Neural progenitor cell (in vitro differentiated cells): Measurements from ENCODE around the gene PRM2. TPM values are rescaled to one million over a fixed set of nuclear protein-coding genes. Genes with fewer than 3 reads are reported as not detected.

Source experiments
- DNase-seq: peaks from one replicate; pipeline ENCODE4 v3.0.0-alpha.2; 2016; ENCODE audit warnings: low spot score
- H2AFZ ChIP-seq: fragments of 200-600 bp; sonication (generic); replicated peaks from 2 replicates; pipeline ENCODE4 v1.6.1; 2016; ENCODE audit warnings: antibody characterized with exemption
- H3F3A ChIP-seq: fragments of 200-600 bp; sonication (generic); 2 replicates; pipeline ENCODE4 v1.6.1; 2016; ENCODE audit warnings: antibody characterized with exemption, low read depth
- H3K27ac ChIP-seq: fragments of 200-600 bp; sonication (generic); 2 replicates; pipeline ENCODE4 v1.5.1; 2016; ENCODE audit warnings: mild to moderate bottlenecking
- H3K27me3 ChIP-seq: fragments of 200-600 bp; sonication (generic); 2 replicates; pipeline ENCODE4 v1.6.1; 2016; ENCODE audit warnings: mild to moderate bottlenecking, moderate library complexity
- H3K36me3 ChIP-seq: fragments of 200-600 bp; sonication (generic); 2 replicates; pipeline ENCODE4 v1.5.1; 2016
- H3K4me1 ChIP-seq: fragments of 200-600 bp; sonication (generic); 2 replicates; pipeline ENCODE4 v1.6.1; 2016; ENCODE audit warnings: mixed run types
- H3K4me2 ChIP-seq: fragments of 200-600 bp; sonication (generic); 2 replicates; pipeline ENCODE4 v1.6.1; 2016
- H3K4me3 ChIP-seq: fragments of 200-600 bp; sonication (generic); 2 replicates; pipeline ENCODE4 v1.5.1; 2016
- H3K79me2 ChIP-seq: fragments of 200-600 bp; sonication (generic); 2 replicates; pipeline ENCODE4 v1.6.1; 2016; ENCODE audit warnings: low read depth
- H3K9ac ChIP-seq: fragments of 200-600 bp; sonication (generic); 2 replicates; pipeline ENCODE4 v1.6.1; 2016
- H3K9me3 ChIP-seq: fragments of 200-600 bp; sonication (generic); 2 replicates; pipeline ENCODE4 v1.5.1; 2016; ENCODE audit warnings: low read depth
- H4K20me1 ChIP-seq: fragments of 200-600 bp; sonication (generic); 2 replicates; pipeline ENCODE4 v1.6.1; 2016; ENCODE audit warnings: low read depth
- H3K27ac Mint-ChIP-seq: 3 replicates; pipeline ENCODE4 v1.8.0; 2021; ENCODE audit warnings: mixed read lengths
- H3K27me3 Mint-ChIP-seq: 2 replicates; pipeline ENCODE4 v1.8.0; 2022; ENCODE audit warnings: low read depth, mild to moderate bottlenecking, inconsistent platforms, moderate library complexity, mixed read lengths; ENCODE audit not compliant: insufficient read depth
- H3K36me3 Mint-ChIP-seq: 3 replicates; pipeline ENCODE4 v1.8.0; 2021; ENCODE audit warnings: mixed read lengths
- H3K4me1 Mint-ChIP-seq: 3 replicates; pipeline ENCODE4 v1.8.0; 2021; ENCODE audit warnings: mixed read lengths
- H3K4me3 Mint-ChIP-seq: 3 replicates; pipeline ENCODE4 v1.8.0; 2021; ENCODE audit warnings: mild to moderate bottlenecking, moderate library complexity, mixed read lengths
- H3K9me3 Mint-ChIP-seq: 3 replicates; pipeline ENCODE4 v1.8.0; 2020; ENCODE audit warnings: mixed read lengths
- CTCF ChIP-seq: fragments of 200-600 bp; sonication (generic); IDR thresholded peaks from 2 replicates; pipeline ENCODE4 v1.5.1; 2017; ENCODE audit warnings: antibody characterized with exemption, mild to moderate bottlenecking
- EZH2 ChIP-seq: fragments of 200-600 bp; sonication (generic); IDR thresholded peaks from 2 replicates; pipeline ENCODE4 v1.6.1; 2017; ENCODE audit warnings: antibody characterized with exemption, mild to moderate bottlenecking, moderate library complexity
- EZH2phosphoT487 ChIP-seq: fragments of 200-600 bp; sonication (generic); IDR thresholded peaks from 2 replicates; pipeline ENCODE4 v1.6.1; 2017; ENCODE audit warnings: antibody characterized with exemption
- microRNA-seq: library from miRNA; unstranded; fragments of <30 nt; microRNA quantifications from one replicate; pipeline ENCODE4, GENCODE V29; 2016
- small RNA-seq: library from RNA; depleted of rRNA; stranded (forward); fragments of <200 nt; gene quantifications from one replicate; pipeline ENCODE3, GENCODE V24; 2015
- total RNA-seq: library from RNA; depleted of rRNA; stranded (reverse); fragments of >200 nt; gene quantifications from 2 replicates; pipeline ENCODE4 v1.2.3, GENCODE V29; 2015; ENCODE audit warnings: low replicate concordance

Gene PRM2
- total RNA-seq, 1 donor from 2014 or later: not detected

GRCh38 chr16:11229906-11230305, 46.4 kb downstream of the PRM2 start:
- DNase-seq: no peak
- peaks cover 6% of the 10 kb centered on the region for H3K27me3 Mint-ChIP-seq
- H3K4me1 Mint-ChIP-seq: peaks cover 2% of the 10 kb centered on the region
- no peaks in the 10 kb centered on the region for H3K36me3 Mint-ChIP-seq
- H3K4me3 ChIP-seq: no peak overlapping the region
- no peak overlapping the region for H3K27ac ChIP-seq
- H3K4me2 ChIP-seq: no peak overlapping the region
- H3K9me3 Mint-ChIP-seq: no peaks in the 10 kb centered on the region
- TF ChIP-seq CTCF (no peak), EZH2phosphoT487 (no peak), EZH2 (no peak)
- no peak overlapping the region for H2AFZ ChIP-seq
- no peaks in the 10 kb centered on the region for H3K9me3 ChIP-seq
- H3K4me1 ChIP-seq: no peaks in the 10 kb centered on the region
- no peaks in the 10 kb centered on the region for H3F3A ChIP-seq
- H3K79me2 ChIP-seq: no peaks in the 10 kb centered on the region
- H3K27me3 ChIP-seq: no peaks in the 10 kb centered on the region
- no peaks in the 10 kb centered on the region for H4K20me1 ChIP-seq
- H3K9ac ChIP-seq: no peak overlapping the region
- no peaks in the 10 kb centered on the region for H3K36me3 ChIP-seq
- no peak overlapping the region for H3K27ac Mint-ChIP-seq
- no peak overlapping the region for H3K4me3 Mint-ChIP-seq

DNA sequence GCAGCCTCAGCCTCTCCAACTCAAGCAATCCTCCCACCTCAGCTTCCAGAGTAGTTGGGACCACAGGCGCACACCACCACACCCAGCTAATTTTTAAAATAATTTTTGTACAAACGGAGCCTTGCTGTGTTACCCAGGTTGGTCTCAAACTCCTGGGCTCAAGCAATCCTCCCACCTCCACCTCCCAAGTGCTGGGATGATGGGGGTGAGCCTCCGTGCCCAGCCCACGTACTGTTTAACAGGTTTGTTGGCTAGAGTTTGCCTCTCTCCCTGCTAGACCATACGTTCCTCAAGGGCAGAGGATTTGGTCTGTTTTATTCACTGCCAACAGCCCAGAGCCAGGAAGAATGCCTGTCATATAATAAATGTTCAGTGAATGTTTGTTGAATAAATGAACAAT, 46.8 kb downstream of the PRM2 start:
- peaks cover 7% of the 10 kb centered on the region for H3K4me1 Mint-ChIP-seq

DNA sequence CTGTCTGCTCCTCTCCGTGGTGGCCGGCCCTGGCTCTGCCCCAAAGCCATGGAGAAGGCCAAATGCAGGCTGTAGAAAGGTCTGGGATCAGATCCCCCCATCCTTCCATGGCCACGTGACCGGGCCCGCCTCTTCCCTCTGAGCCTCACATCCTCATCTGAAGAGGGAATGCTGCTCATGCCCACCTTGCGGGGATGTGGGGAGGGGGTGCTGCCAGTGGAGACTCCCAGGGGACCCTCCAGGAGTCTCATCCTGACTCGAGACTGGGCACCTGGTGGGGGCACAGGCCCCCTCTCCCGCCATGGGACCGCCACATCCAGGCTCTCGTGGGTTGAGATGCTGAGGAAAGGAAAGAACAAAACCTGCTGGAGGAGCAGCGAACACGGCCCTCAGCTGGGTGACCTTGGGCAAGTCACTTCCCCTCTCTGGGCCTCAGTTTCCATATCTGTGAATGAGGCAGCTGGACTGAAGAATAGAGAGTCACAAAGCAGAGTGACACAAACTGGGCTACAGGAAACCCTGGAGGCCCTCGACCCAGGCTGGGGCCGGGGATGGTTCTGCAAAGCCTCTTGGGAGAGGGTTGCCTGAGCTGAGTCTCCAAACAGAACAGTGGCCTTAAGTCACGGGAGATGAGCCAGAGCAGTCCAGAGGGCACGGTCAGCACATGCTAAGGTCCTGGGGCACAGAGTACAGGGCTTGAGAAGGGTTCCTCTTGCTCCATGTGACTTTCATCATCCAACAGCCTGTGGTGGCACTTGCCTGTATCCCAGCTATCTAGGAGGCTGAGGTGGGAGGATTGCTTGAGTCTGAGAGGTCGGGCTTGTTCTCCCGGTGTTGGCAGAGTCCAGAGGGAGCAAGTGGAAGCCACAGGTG, 50.4 kb downstream of the PRM2 start:
- no peaks in the 10 kb centered on the region for H4K20me1 ChIP-seq
- H3K79me2 ChIP-seq: no peaks in the 10 kb centered on the region
- Mint-ChIP-seq H3K36me3 (no peaks in the 10 kb centered on the region), H3K9me3 (no peaks in the 10 kb centered on the region), H3K4me1 (peaks cover 6% of the 10 kb centered on the region), H3K27ac (no peak overlapping the region), H3K27me3 (peaks cover 8% of the 10 kb centered on the region), H3K4me3 (no peak overlapping the region)
- TF ChIP-seq CTCF (no peak), EZH2 (no peak), EZH2phosphoT487 (no peak)
- no peaks in the 10 kb centered on the region for H3K9me3 ChIP-seq
- H3F3A ChIP-seq: no peaks in the 10 kb centered on the region
- no peaks in the 10 kb centered on the region for H3K27me3 ChIP-seq
- no peak overlapping the region for H3K4me3 ChIP-seq
- H3K4me1 ChIP-seq: peaks cover 3% of the 10 kb centered on the region
- no peak for DNase-seq
- no peak overlapping the region for H3K4me2 ChIP-seq
- no peaks in the 10 kb centered on the region for H3K36me3 ChIP-seq
- no peak overlapping the region for H2AFZ ChIP-seq
- no peak overlapping the region for H3K27ac ChIP-seq
- H3K9ac ChIP-seq: no peak overlapping the region

More for the DNA sequence above, 46.8 kb downstream of the PRM2 start:
- Mint-ChIP-seq H3K27me3 (peaks cover 6% of the 10 kb centered on the region), H3K36me3 (no peaks in the 10 kb centered on the region), H3K9me3 (no peaks in the 10 kb centered on the region), H3K27ac (no peak overlapping the region), H3K4me3 (no peak overlapping the region)
- H4K20me1 ChIP-seq: no peaks in the 10 kb centered on the region
- no peak for TF ChIP-seq EZH2
- no peak for TF ChIP-seq EZH2phosphoT487
- TF ChIP-seq CTCF: no peak
- H2AFZ ChIP-seq: no peak overlapping the region
- no peak for DNase-seq
- H3F3A ChIP-seq: no peaks in the 10 kb centered on the region
- H3K9ac ChIP-seq: no peak overlapping the region
- no peak overlapping the region for H3K4me3 ChIP-seq
- H3K9me3 ChIP-seq: no peaks in the 10 kb centered on the region
- no peaks in the 10 kb centered on the region for H3K79me2 ChIP-seq
- no peak overlapping the region for H3K27ac ChIP-seq
- no peaks in the 10 kb centered on the region for H3K36me3 ChIP-seq
- H3K4me2 ChIP-seq: no peak overlapping the region
- no peaks in the 10 kb centered on the region for H3K27me3 ChIP-seq
- peaks cover under 1% of the 10 kb centered on the region for H3K4me1 ChIP-seq

Small RNA genes within 50 kb of the gene (microRNA-seq; reads per million reads assigned to microRNA genes)
- gene MIR548H2: not detected

Small RNA genes within 50 kb of the gene (small RNA-seq; reads per million reads assigned to genes)
- gene MIR548H2 (not detected), gene RF00019 (not detected), gene RF00554 (not detected)

Other genes with a start within 250 kb of the PRM2 start
- 1.6 and 7.3 TPM in 2 replicates for gene SOCS1, start 20.3 kb downstream of the PRM2 start, total RNA-seq
- gene TNP2, start 7.2 kb downstream of the PRM2 start, total RNA-seq: not detected in 2 replicates
- not detected in 2 replicates for gene PRM3, start 2.9 kb downstream of the PRM2 start, total RNA-seq
- not detected in 2 replicates for gene PRM1, start 4.8 kb upstream of the PRM2 start, total RNA-seq
- 56.1 and 68.6 TPM in 2 replicates for gene RMI2, start 69.0 kb upstream of the PRM2 start, total RNA-seq